HG03159 (cell line): ENCODE measurements around the gene TCF25.
"Not testable (repeated sequence)": the region's sequence is repeated elsewhere in the genome, so short reads cannot be mapped to it uniquely, and the experiment has no call there.

Experiments used
- ATAC-seq: cut with Tn5 transposase; IDR thresholded peaks from one replicate; pipeline ENCODE4 v1.9.1; 2021; ENCODE audit warnings: mild to moderate bottlenecking, moderate library complexity; ENCODE audit not compliant: unreplicated experiment

Gene TCF25

GRCh38 chr16:89871895-89872294, 1.5 kb upstream of the TCF25 start:
- no peak for ATAC-seq

GRCh38 chr16:89873972-89874689, 739 bp downstream of the TCF25 start:
- peak; percentile 53 for ATAC-seq

GRCh38 chr16:89879123-89879522, 5.7 kb downstream of the TCF25 start:
- not testable (repeated sequence) for ATAC-seq

- no peak for ATAC-seq
Observed at GRCh38 chr16:89880477-89881367, 7.3 kb downstream of the TCF25 start.

GRCh38 chr16:89881368-89881730, 8.0 kb downstream of the TCF25 start:
- ATAC-seq = no peak

- no peak for ATAC-seq
Observed at GRCh38 chr16:89883346-89884040, 10.1 kb downstream of the TCF25 start.

- ATAC-seq = no peak
Observed at GRCh38 chr16:89884041-89884421, 10.6 kb downstream of the TCF25 start.

- no peak for ATAC-seq
Observed at GRCh38 chr16:89887243-89887642, 13.9 kb downstream of the TCF25 start.

GRCh38 chr16:89890200-89890599, 16.8 kb downstream of the TCF25 start:
- ATAC-seq = no peak

GRCh38 chr16:89890886-89891657, 17.7 kb downstream of the TCF25 start:
- no peak for ATAC-seq

GRCh38 chr16:89892055-89892630, 18.8 kb downstream of the TCF25 start:
- no peak for ATAC-seq

GRCh38 chr16:89892635-89893034, 19.2 kb downstream of the TCF25 start:
- no peak for ATAC-seq

- no peak for ATAC-seq
Observed at GRCh38 chr16:89893642-89894548, 20.5 kb downstream of the TCF25 start.

GRCh38 chr16:89895482-89896250, 22.3 kb downstream of the TCF25 start:
- no peak for ATAC-seq

- ATAC-seq = no peak
Observed at GRCh38 chr16:89897204-89897603, 23.8 kb downstream of the TCF25 start.

- no peak for ATAC-seq
Observed at GRCh38 chr16:89898201-89898967, 25.0 kb downstream of the TCF25 start.

- no peak for ATAC-seq
Observed at GRCh38 chr16:89899879-89900481, 26.6 kb downstream of the TCF25 start.

- ATAC-seq = no peak
Observed at GRCh38 chr16:89900885-89901284, 27.5 kb downstream of the TCF25 start.
